Measurements from ENCODE around the gene TFAP2A.

The TFAP2A gene

GRCh38 chr6:10417681-10418104, 2.8 kb upstream of the TFAP2A start:
- peak overlapping the region; percentile 43; the same call in 1 of the 2 replicates for H3K4me3 ChIP-seq (ENCODE audit: low read length)
- H3K9ac ChIP-seq (ENCODE audit: low read depth, low read length) = no peak overlapping the region
- H3K27ac ChIP-seq (ENCODE audit: low read length) = no peak overlapping the region
- H3K9me3 ChIP-seq (ENCODE audit: insufficient read depth, low read depth, low read length) = peaks cover 14% of the 10 kb centered on the region; the same call in 1 of the 2 replicates
- no peaks in the 10 kb centered on the region for H3K36me3 ChIP-seq (ENCODE audit: insufficient read depth, low read depth, low read length)
- H3K4me1 ChIP-seq (ENCODE audit: insufficient read depth, low read length) = peaks cover 15% of the 10 kb centered on the region
- peaks cover 100% of the 10 kb centered on the region for H3K27me3 ChIP-seq (ENCODE audit: insufficient read depth, low read length)

DNA sequence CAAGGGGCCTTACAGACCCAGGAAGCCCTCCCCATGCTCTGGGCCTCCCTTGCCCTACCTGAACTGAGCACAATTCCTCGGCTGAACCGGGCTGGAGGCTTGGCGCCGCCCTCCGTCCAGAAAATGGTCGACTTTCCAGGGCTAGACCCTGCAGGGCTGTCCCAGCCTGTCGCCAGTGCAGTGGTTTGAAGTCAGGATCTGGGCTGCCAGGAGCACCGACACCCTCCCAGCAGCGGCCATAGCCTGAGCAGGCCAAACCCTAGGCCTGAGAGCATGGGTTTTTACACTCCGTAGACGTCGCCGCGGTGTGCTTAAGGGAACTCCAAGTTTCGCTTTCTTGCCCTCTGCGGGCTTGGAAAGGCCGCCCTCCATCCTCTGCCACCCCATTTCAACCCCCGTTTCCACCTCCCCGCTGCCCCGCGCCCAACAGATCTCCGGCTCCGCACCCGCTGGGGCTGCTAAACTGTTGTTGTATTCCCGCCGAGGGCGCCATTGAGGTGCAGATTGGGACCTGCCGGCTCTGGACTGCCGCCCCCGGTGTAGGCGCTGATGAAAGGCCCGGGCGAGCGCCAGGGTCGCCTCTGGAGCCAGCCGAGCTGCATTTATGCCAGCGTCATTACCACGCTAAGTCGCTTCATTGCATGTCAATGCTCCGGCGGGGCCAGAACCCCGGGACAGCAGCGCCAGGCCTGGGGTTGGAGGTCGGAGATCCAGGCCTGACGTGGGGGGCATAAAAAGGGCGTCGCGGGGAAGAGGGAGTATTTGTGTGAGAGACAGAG, 2.2 kb upstream of the TFAP2A start:
- Histone ChIP-seq H3K27ac (ENCODE audit: low read length) (no peak overlapping the region), H3K27me3 (ENCODE audit: insufficient read depth, low read length) (peaks cover 100% of the 10 kb centered on the region), H3K9ac (ENCODE audit: low read depth, low read length) (no peak overlapping the region), H3K4me1 (ENCODE audit: insufficient read depth, low read length) (peaks cover 15% of the 10 kb centered on the region), H3K9me3 (ENCODE audit: insufficient read depth, low read depth, low read length) (peaks cover 12% of the 10 kb centered on the region; the same call in 1 of the 2 replicates), H3K36me3 (ENCODE audit: insufficient read depth, low read depth, low read length) (no peaks in the 10 kb centered on the region), H3K4me3 (ENCODE audit: low read length) (peak overlapping the region; percentile 57)

DNA sequence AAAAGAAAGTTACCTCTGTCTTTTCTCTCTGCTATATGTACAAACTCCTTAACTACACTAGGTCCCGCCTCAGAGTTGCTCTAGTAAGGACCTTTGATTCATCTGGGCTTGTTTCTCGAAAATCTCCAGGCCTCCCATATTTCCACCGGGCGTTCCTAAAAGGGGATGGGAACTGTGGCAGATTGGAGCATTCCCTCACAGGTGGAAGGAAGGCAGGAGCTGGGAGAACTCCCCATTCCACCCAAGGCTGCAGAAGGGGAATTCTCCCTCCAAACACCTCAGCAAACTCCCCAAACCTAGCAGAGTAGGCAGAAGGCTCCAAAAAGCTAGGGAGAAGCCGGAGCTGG, 1.6 kb upstream of the TFAP2A start:
- H3K4me1 ChIP-seq (ENCODE audit: insufficient read depth, low read length) = peaks cover 15% of the 10 kb centered on the region
- H3K9ac ChIP-seq (ENCODE audit: low read depth, low read length) = no peak overlapping the region
- H3K36me3 ChIP-seq (ENCODE audit: insufficient read depth, low read depth, low read length) = no peaks in the 10 kb centered on the region
- peaks cover 100% of the 10 kb centered on the region for H3K27me3 ChIP-seq (ENCODE audit: insufficient read depth, low read length)
- peaks cover 9% of the 10 kb centered on the region; the same call in 1 of the 2 replicates for H3K9me3 ChIP-seq (ENCODE audit: insufficient read depth, low read depth, low read length)
- H3K27ac ChIP-seq (ENCODE audit: low read length) = no peak overlapping the region
- H3K4me3 ChIP-seq (ENCODE audit: low read length) = peak overlapping the region; percentile 57

- H3K27ac ChIP-seq (ENCODE audit: low read length) = no peak overlapping the region
- peaks cover 100% of the 10 kb centered on the region for H3K27me3 ChIP-seq (ENCODE audit: insufficient read depth, low read length)
- peaks cover 8% of the 10 kb centered on the region; the same call in 1 of the 2 replicates for H3K9me3 ChIP-seq (ENCODE audit: insufficient read depth, low read depth, low read length)
- H3K4me3 ChIP-seq (ENCODE audit: low read length) = peak overlapping the region; percentile 57
- H3K4me1 ChIP-seq (ENCODE audit: insufficient read depth, low read length) = peaks cover 15% of the 10 kb centered on the region
- H3K36me3 ChIP-seq (ENCODE audit: insufficient read depth, low read depth, low read length) = no peaks in the 10 kb centered on the region
- H3K9ac ChIP-seq (ENCODE audit: low read depth, low read length) = no peak overlapping the region
Measured at GRCh38 chr6:10415617-10416480, 975 bp upstream of the TFAP2A start.

- H3K27me3 ChIP-seq (ENCODE audit: insufficient read depth, low read length) = peaks cover 100% of the 10 kb centered on the region
- no peak overlapping the region for H3K9ac ChIP-seq (ENCODE audit: low read depth, low read length)
- no peak overlapping the region for H3K27ac ChIP-seq (ENCODE audit: low read length)
- H3K9me3 ChIP-seq (ENCODE audit: insufficient read depth, low read depth, low read length) = peaks cover 5% of the 10 kb centered on the region; the same call in 1 of the 2 replicates
- peak overlapping the region; percentile 57 for H3K4me3 ChIP-seq (ENCODE audit: low read length)
- H3K36me3 ChIP-seq (ENCODE audit: insufficient read depth, low read depth, low read length) = no peaks in the 10 kb centered on the region
- H3K4me1 ChIP-seq (ENCODE audit: insufficient read depth, low read length) = peaks cover 15% of the 10 kb centered on the region
Measured at GRCh38 chr6:10413850-10414738, 780 bp downstream of the TFAP2A start.

GRCh38 chr6:10413262-10413849, 1.5 kb downstream of the TFAP2A start:
- Histone ChIP-seq H3K9ac (ENCODE audit: low read depth, low read length) (no peak overlapping the region; the same call in 1 of the 2 replicates), H3K36me3 (ENCODE audit: insufficient read depth, low read depth, low read length) (no peaks in the 10 kb centered on the region), H3K4me1 (ENCODE audit: insufficient read depth, low read length) (peaks cover 16% of the 10 kb centered on the region), H3K4me3 (ENCODE audit: low read length) (peak overlapping the region; percentile 57), H3K27me3 (ENCODE audit: insufficient read depth, low read length) (peaks cover 100% of the 10 kb centered on the region), H3K27ac (ENCODE audit: low read length) (no peak overlapping the region), H3K9me3 (ENCODE audit: insufficient read depth, low read depth, low read length) (peaks cover 1% of the 10 kb centered on the region; the same call in 1 of the 2 replicates)

- Histone ChIP-seq H3K27ac (ENCODE audit: low read length) (no peak overlapping the region), H3K9ac (ENCODE audit: low read depth, low read length) (no peak overlapping the region), H3K4me1 (ENCODE audit: insufficient read depth, low read length) (peaks cover 13% of the 10 kb centered on the region), H3K4me3 (ENCODE audit: low read length) (peak overlapping the region; percentile 57), H3K9me3 (ENCODE audit: insufficient read depth, low read depth, low read length) (no peaks in the 10 kb centered on the region; the same call in 1 of the 2 replicates), H3K27me3 (ENCODE audit: insufficient read depth, low read length) (peaks cover 100% of the 10 kb centered on the region), H3K36me3 (ENCODE audit: insufficient read depth, low read depth, low read length) (no peaks in the 10 kb centered on the region)
Measured at GRCh38 chr6:10412461-10413261, 2.2 kb downstream of the TFAP2A start.

DNA sequence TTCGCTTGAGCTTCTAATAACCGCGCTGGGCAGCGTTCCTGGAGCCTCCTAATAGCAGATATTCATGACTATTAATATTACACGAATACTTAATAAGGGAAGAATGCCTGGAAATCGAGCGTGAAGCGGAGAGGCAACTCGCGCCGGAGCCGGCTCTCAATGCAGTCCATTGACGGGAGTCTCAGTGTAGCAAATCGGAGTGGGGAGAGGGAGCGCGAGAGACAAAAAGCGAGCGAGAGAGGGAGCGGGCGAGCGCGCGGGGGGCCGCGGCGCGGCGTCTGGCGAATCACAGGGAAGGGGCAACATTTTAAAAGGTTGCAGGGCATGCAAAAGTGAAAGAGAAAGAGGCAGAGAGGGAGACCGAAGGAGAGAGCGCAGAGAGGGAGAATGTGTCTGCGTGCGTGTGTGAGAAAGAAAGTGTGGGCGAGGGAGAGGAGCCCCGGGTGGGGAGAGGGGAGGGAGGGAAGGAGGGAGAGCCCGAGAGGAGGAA, 2.9 kb downstream of the TFAP2A start:
- H3K4me3 ChIP-seq (ENCODE audit: low read length) = peak overlapping the region; percentile 64
- peaks cover 15% of the 10 kb centered on the region for H3K4me1 ChIP-seq (ENCODE audit: insufficient read depth, low read length)
- no peaks in the 10 kb centered on the region; the same call in 1 of the 2 replicates for H3K9me3 ChIP-seq (ENCODE audit: insufficient read depth, low read depth, low read length)
- no peak overlapping the region for H3K27ac ChIP-seq (ENCODE audit: low read length)
- peaks cover 100% of the 10 kb centered on the region for H3K27me3 ChIP-seq (ENCODE audit: insufficient read depth, low read length)
- no peaks in the 10 kb centered on the region for H3K36me3 ChIP-seq (ENCODE audit: insufficient read depth, low read depth, low read length)
- peak overlapping the region; percentile 9; the same call in 1 of the 2 replicates for H3K9ac ChIP-seq (ENCODE audit: low read depth, low read length)

DNA sequence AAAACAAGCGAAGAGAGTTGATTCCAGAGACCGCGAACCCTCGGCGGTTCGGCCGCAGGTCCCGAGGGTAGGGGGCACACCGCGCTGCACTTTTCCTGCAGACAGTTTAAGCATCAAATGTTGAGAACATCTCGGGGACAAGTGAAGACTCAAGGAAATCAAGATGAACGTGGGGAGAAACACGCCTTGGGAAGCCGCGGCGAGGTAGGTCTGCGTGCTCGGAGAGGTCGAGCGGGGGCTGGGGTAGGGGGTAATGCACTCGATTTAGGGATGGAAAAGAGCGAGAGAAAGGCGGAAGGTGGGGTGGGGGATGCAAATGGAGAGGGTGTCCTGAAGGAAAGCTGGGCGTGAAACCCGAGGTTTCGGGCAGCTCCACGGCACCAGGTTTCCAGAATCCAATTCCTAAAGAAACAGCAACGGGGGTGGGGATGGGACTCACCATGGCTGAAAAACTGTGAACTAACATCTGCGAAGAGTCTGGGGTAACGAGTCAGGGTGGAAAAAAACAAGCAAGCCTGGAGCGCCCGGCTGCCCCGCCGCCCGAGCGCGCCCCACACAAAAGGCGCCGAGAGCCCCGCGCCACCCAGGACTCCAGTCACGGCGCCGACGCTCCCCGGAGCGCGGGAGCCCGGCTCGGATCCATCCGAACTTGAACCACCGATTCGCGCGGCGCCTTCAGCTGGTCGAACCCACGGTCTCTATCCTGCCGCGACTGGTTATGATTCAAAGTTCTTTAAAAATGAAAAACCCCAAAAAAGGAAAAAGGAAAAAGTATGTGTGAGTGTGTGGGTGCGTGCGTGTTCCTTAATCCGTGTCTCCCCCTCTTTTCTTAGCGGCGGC, 3.5 kb downstream of the TFAP2A start:
- no peak overlapping the region for H3K27ac ChIP-seq (ENCODE audit: low read length)
- H3K9ac ChIP-seq (ENCODE audit: low read depth, low read length) = peak overlapping the region; percentile 9; the same call in 1 of the 2 replicates
- H3K27me3 ChIP-seq (ENCODE audit: insufficient read depth, low read length) = peaks cover 100% of the 10 kb centered on the region
- peaks cover 16% of the 10 kb centered on the region for H3K4me1 ChIP-seq (ENCODE audit: insufficient read depth, low read length)
- H3K36me3 ChIP-seq (ENCODE audit: insufficient read depth, low read depth, low read length) = no peaks in the 10 kb centered on the region
- H3K4me3 ChIP-seq (ENCODE audit: low read length) = peak overlapping the region; percentile 64
- H3K9me3 ChIP-seq (ENCODE audit: insufficient read depth, low read depth, low read length) = no peaks in the 10 kb centered on the region; the same call in 1 of the 2 replicates
